Spleen (tissue), 7 donors: ENCODE data around the gene AKT3.

ENCODE experiments used
- CTCF ChIP-seq, 11 experiments: fragments of 200-600 bp in 7 of 11; fragments of 450-650 bp in 4 of 11; sonication (generic) in 4 of 11; IDR thresholded peaks in 8 of 11; conservative IDR thresholded peaks in 3 of 11; 1 replicate in 7 of 11; 2 replicates in 4 of 11; pipeline versions ENCODE4 v1.4.0 to v1.8.0; 2016 to 2021; ENCODE audit warnings: antibody characterized with exemption in 11 of 11, inconsistent platforms in 4 of 11, mild to moderate bottlenecking in 1 of 11
- POLR2A ChIP-seq, 3 donors: fragments of 450-650 bp; IDR thresholded peaks; one replicate each; pipeline ENCODE4 v1.5.1; 2017; ENCODE audit warnings: antibody characterized with exemption in 3 of 3, mild to moderate bottlenecking in 1 of 3
- donor health status: DM: no; HTN: no; CAD: no; lungs with moderate emphysema.
- donor health status: DM: no; HTN: no; CAD: no.
- donor health status: DM: no; HTN: no; CAD: no.

DNA sequence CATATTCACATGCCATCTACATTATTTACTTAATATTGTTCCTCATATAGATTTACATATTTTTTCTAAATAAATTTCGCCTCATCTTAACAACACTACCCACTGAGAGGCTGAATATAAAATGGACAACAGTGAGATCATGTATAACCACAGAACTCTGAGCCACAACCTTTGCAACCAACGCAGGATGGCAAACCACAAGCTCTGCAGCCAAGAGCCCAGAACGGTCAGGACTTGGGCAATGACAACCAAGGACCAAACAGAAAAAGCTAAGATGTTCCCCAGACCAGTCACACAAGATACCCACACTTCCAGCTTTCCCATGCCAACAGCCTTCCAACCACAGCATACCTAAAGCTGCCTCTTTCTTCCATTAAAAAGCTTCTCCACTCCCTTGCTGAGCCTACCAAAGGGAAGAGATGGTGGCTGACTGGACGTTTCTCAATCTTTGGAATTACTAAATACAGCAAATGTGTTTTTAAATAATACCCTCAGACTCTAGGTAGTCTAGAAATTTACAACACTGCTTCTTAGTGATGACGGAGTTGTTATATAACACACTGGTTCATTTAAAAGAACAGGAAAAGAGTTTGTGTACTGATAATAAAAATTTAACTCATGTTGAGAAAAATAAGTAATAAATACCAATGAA lies 117.9 kb downstream of the AKT3 start:
- TF ChIP-seq CTCF (IDR thresholded peaks at IDR 0.05 in 8 of 11, conservative IDR thresholded peaks at IDR 0.05 in 3 of 11) (no peak), POLR2A (IDR thresholded peaks at IDR 0.05) (no peak)
